GM12875 (cell line): ENCODE results near the gene CCDC78.
A peak's percentile ranks its signal among the peaks of the same experiment; 100 is the strongest.

ENCODE experiments used
- H3K4me3 ChIP-seq: one replicate; pipeline ENCODE4 v1.5.1; 2011; ENCODE audit warnings: low read depth, low read length, control low read depth
- CTCF ChIP-seq: IDR thresholded peaks from 2 replicates; pipeline ENCODE4 v1.5.1; 2011; ENCODE audit warnings: low read depth, mild to moderate bottlenecking, control low read depth, inconsistent platforms, low read length, moderate library complexity, borderline replicate concordance; ENCODE audit not compliant: insufficient read depth

CCDC78 gene

GRCh38 chr16:726438-727290 lies at the start of gene CCDC78, which contains the start of gene HAGHL:
Gene CCDC78, minus strand, starts transcription at chr16:726443. Its CDS starts 76 bp downstream, at chr16:726367.
Gene HAGHL, plus strand, starts transcription at chr16:727106. Its CDS starts 404 bp downstream, at chr16:727510.
- no peak for TF ChIP-seq CTCF
- H3K4me3 ChIP-seq = peak within 1 kb of the TSS; percentile 59

- no peak overlapping the region for H3K4me3 ChIP-seq
- no peak for TF ChIP-seq CTCF
These were observed 49.1 kb upstream of the CCDC78 start for GRCh38 chr16:775236-775796.

GRCh38 chr16:774086-775001 lies 48.1 kb upstream of the CCDC78 start:
- no peak for TF ChIP-seq CTCF
- H3K4me3 ChIP-seq = no peak overlapping the region

GRCh38 chr16:772959-773358 lies 46.7 kb upstream of the CCDC78 start:
- no peak for TF ChIP-seq CTCF
- no peak overlapping the region for H3K4me3 ChIP-seq

GRCh38 chr16:770411-770810 lies 44.2 kb upstream of the CCDC78 start:
- H3K4me3 ChIP-seq = no peak overlapping the region
- TF ChIP-seq CTCF = no peak

- no peak for TF ChIP-seq CTCF
- no peak overlapping the region for H3K4me3 ChIP-seq
These were observed 43.7 kb upstream of the CCDC78 start for GRCh38 chr16:769934-770333.
